ACHN (cell line): ENCODE results near the gene RAPGEF5.

Source experiments
- DNase-seq: peaks from one replicate; pipeline ENCODE4 v3.0.0-alpha.2; 2015
- in situ Hi-C: cut with HindIII; loops from 2 replicates; pipeline ENCODE4 v1.10.0; 2017; ENCODE audit warnings: low sequenced_read_pairs, low pct_ligation_motif_present, low pct_unique_long_range_greater_than_20kb

The RAPGEF5 gene

GRCh38 chr7:22127835-22128527, 229.0 kb downstream of the RAPGEF5 start:
- in situ Hi-C loops = no loop called here
- no peak for DNase-seq

GRCh38 chr7:22125436-22125835, 231.5 kb downstream of the RAPGEF5 start:
- in situ Hi-C loops = no loop called here
- no peak for DNase-seq

- in situ Hi-C loops = loop anchor here (25.0 kb wide), 1 partner anchor 337 kb away; no protein-coding TSS in a partner anchor
- DNase-seq = no peak
Observed at GRCh38 chr7:22124941-22125340, 232.0 kb downstream of the RAPGEF5 start.

- DNase-seq = no peak
- in situ Hi-C loops = loop anchor here (25.0 kb wide), 1 partner anchor 339 kb away; no protein-coding TSS in a partner anchor
Observed at GRCh38 chr7:22123139-22123538, 233.8 kb downstream of the RAPGEF5 start.

GRCh38 chr7:22121702-22122474, 235.1 kb downstream of the RAPGEF5 start:
- in situ Hi-C loops = loop anchor here (25.0 kb wide), 1 partner anchor 340 kb away; no protein-coding TSS in a partner anchor

GRCh38 chr7:22120391-22121053, 236.4 kb downstream of the RAPGEF5 start:
- in situ Hi-C loops = loop anchor here (25.0 kb wide), 1 partner anchor 342 kb away; no protein-coding TSS in a partner anchor
- no peak for DNase-seq

More at GRCh38 chr7:22121702-22122474, 235.1 kb downstream of the RAPGEF5 start:
- no peak for DNase-seq

GRCh38 chr7:22117222-22117621, 239.7 kb downstream of the RAPGEF5 start:
- DNase-seq = no peak
- in situ Hi-C loops = loop anchor here (25.0 kb wide), 1 partner anchor 345 kb away; no protein-coding TSS in a partner anchor

- in situ Hi-C loops = loop anchor here (25.0 kb wide), 1 partner anchor 346 kb away; no protein-coding TSS in a partner anchor
- no peak for DNase-seq
Observed at GRCh38 chr7:22116451-22117030, 240.4 kb downstream of the RAPGEF5 start.

- no peak for DNase-seq
- in situ Hi-C loops = loop anchor here (25.0 kb wide), 1 partner anchor 347 kb away; no protein-coding TSS in a partner anchor
Observed at GRCh38 chr7:22115689-22116088, 241.3 kb downstream of the RAPGEF5 start.

- no peak for DNase-seq
- in situ Hi-C loops = loop anchor here (25.0 kb wide), 1 partner anchor 348 kb away; no protein-coding TSS in a partner anchor
Observed at GRCh38 chr7:22114440-22114981, 242.4 kb downstream of the RAPGEF5 start.

GRCh38 chr7:22113041-22113440, 243.9 kb downstream of the RAPGEF5 start:
- in situ Hi-C loops = loop anchor here (25.0 kb wide), 1 partner anchor 349 kb away; no protein-coding TSS in a partner anchor
- DNase-seq = no peak

- no peak for DNase-seq
- in situ Hi-C loops = loop anchor here (25.0 kb wide), 1 partner anchor 351 kb away; no protein-coding TSS in a partner anchor
Observed at GRCh38 chr7:22111661-22112060, 245.3 kb downstream of the RAPGEF5 start.

- in situ Hi-C loops = loop anchor here (25.0 kb wide), 1 partner anchor 351 kb away; no protein-coding TSS in a partner anchor
- DNase-seq = no peak
Observed at GRCh38 chr7:22110881-22111280, 246.1 kb downstream of the RAPGEF5 start.

- DNase-seq = peak; percentile 84
- in situ Hi-C loops = loop anchor here (25.0 kb wide), 1 partner anchor 352 kb away; no protein-coding TSS in a partner anchor
Observed at GRCh38 chr7:22110227-22110839, 246.6 kb downstream of the RAPGEF5 start.

GRCh38 chr7:22109761-22110160, 247.2 kb downstream of the RAPGEF5 start:
- in situ Hi-C loops = loop anchor here (25.0 kb wide), 1 partner anchor 353 kb away; no protein-coding TSS in a partner anchor
- peak; percentile 55 for DNase-seq

- DNase-seq = no peak
- in situ Hi-C loops = loop anchor here (25.0 kb wide), 1 partner anchor 354 kb away; no protein-coding TSS in a partner anchor
Observed at GRCh38 chr7:22108151-22108845, 248.7 kb downstream of the RAPGEF5 start.

GRCh38 chr7:22105550-22105949, 251.4 kb downstream of the RAPGEF5 start:
- in situ Hi-C loops = loop anchor here (25.0 kb wide), 1 partner anchor 357 kb away; no protein-coding TSS in a partner anchor
- no peak for DNase-seq
